ENCODE data around the gene SLIT3.

GRCh38 chr5:169162407-169162806 is 138.5 kb downstream of the SLIT3 start:
- TF ChIP-seq REST (IDR thresholded peaks at IDR 0.05; ENCODE audit: unreplicated experiment) (no peak), EZH2 (IDR thresholded peaks at IDR 0.05; ENCODE audit: low read depth, unreplicated experiment) (no peak), CTCF (conservative IDR thresholded peaks at IDR 0.05; ENCODE audit: low read depth in 2 of 2) (no peak), EZH2phosphoT487 (IDR thresholded peaks at IDR 0.05; ENCODE audit: unreplicated experiment) (no peak), POLR2AphosphoS5 (IDR thresholded peaks at IDR 0.05; ENCODE audit: low read depth) (no peak), ZNF114 (CRISPR knock-in tag; IDR thresholded peaks at IDR 0.05) (no peak), JUNB (IDR thresholded peaks at IDR 0.05; ENCODE audit: unreplicated experiment) (no peak), NANOG (IDR thresholded peaks at IDR 0.05; ENCODE audit: borderline replicate concordance) (no peak), ZNF331 (CRISPR knock-in tag; IDR thresholded peaks at IDR 0.05; ENCODE audit: low read depth) (no peak), ETS1 (IDR thresholded peaks at IDR 0.05) (no peak)

Data from GM23338 (cell line).